Ishikawa (cell line): Measurements from ENCODE around the gene PRKACG.

Experiments used
- EP300 ChIP-seq: IDR thresholded peaks from 2 replicates; pipeline ENCODE4 v1.6.1; 2012; ENCODE audit warnings: borderline replicate concordance
- MAX ChIP-seq: IDR thresholded peaks from 2 replicates; pipeline ENCODE4 v1.6.1; 2012
- YY1 ChIP-seq: IDR thresholded peaks from 2 replicates; pipeline ENCODE4 v1.6.1; 2012; ENCODE audit warnings: low read depth

- TF ChIP-seq YY1, result no peak
- no peak for TF ChIP-seq EP300
- TF ChIP-seq MAX, result no peak
These were observed 35.4 kb downstream of the PRKACG start for GRCh38 chr9:68978501-68978900.
